A549 (cell line): ENCODE results near the gene SLC3A2. TPM values are rescaled to one million over a fixed set of nuclear protein-coding genes. Genes with fewer than 3 reads are reported as not detected.

Experiments
- ATAC-seq, 2 experiments: fragments of 200-7000 bp in 1 of 2; fragments of >200 bp in 1 of 2; cut with Nextera tagmentation in 1 of 2; cut with Tn5 transposase in 1 of 2; 3 replicates each; pipeline versions ENCODE4 v1.8.0 to v1.9.1; 2018 to 2020; ENCODE audit warnings: mild to moderate bottlenecking in 1 of 2, moderate library complexity in 1 of 2
- CTCF ChIA-PET: fragments of 300-600 bp; sonication (Branson Sonifier 250); formaldehyde crosslinking; extraction: SDS; loops from one replicate; lab custom pipeline; 2021; ENCODE audit warnings: antibody characterized with exemption, inconsistent platforms; lab: Yijun Ruan, JAX
- POLR2A ChIA-PET: fragments of 350-600 bp; formaldehyde crosslinking; extraction: SDS; loops from one replicate; lab custom pipeline; 2021; ENCODE audit warnings: antibody characterized with exemption, inconsistent platforms; lab: Yijun Ruan, JAX
- DNase-seq, 2 experiments: peaks; one replicate each; pipeline versions ENCODE4 v3.0.0 to v3.0.0-alpha.2; 2011 to 2016; ENCODE audit warnings: low read depth in 1 of 2, low spot score in 1 of 2
- FAIRE-seq: peaks from 2 replicates; lab custom pipeline; 2011; peaks lifted over from hg19 to GRCh38; lab: Jason Lieb, UNC
- H3K27ac ChIP-seq, 2 experiments: fragments of >200 bp; sonication (Bioruptor Twin); formaldehyde crosslinking; 3 replicates each; pipeline ENCODE4 v1.5.1; 2016 to 2017
- H3K4me1 ChIP-seq: fragments of >200 bp; sonication (Bioruptor Twin); formaldehyde crosslinking; 3 replicates; pipeline ENCODE4 v1.6.1; 2016
- H3K4me2 ChIP-seq: fragments of >200 bp; sonication (Bioruptor Twin); formaldehyde crosslinking; 3 replicates; pipeline ENCODE4 v1.6.1; 2016
- H3K4me3 ChIP-seq: fragments of >200 bp; sonication (Bioruptor Twin); formaldehyde crosslinking; 3 replicates; pipeline ENCODE4 v1.5.1; 2016
- H3K9me3 ChIP-seq: fragments of >200 bp; sonication (Bioruptor Twin); formaldehyde crosslinking; 3 replicates; pipeline ENCODE4 v1.6.1; 2016
- CBX2 ChIP-seq: fragments of 200-600 bp; sonication (generic); IDR thresholded peaks from 2 replicates; pipeline ENCODE4 v1.6.1; 2016; ENCODE audit warnings: low read depth, mild to moderate bottlenecking, borderline replicate concordance
- CEBPB ChIP-seq, 2 experiments: fragments of >200 bp in 1 of 2; sonication (Bioruptor Twin) in 1 of 2; formaldehyde crosslinking in 1 of 2; IDR thresholded peaks; 2 replicates each; pipeline ENCODE4 v1.6.1; 2012 to 2016
- CHD4 ChIP-seq: fragments of 200-600 bp; sonication (generic); IDR thresholded peaks from 2 replicates; pipeline ENCODE4 v1.6.1; 2016; ENCODE audit warnings: antibody characterized with exemption, mild to moderate bottlenecking, borderline replicate concordance
- CTCF ChIP-seq: fragments of >200 bp; sonication (Bioruptor Twin); formaldehyde crosslinking; IDR thresholded peaks from 3 replicates; pipeline ENCODE4 v1.5.1; 2016
- ELK1 ChIP-seq: fragments of 150-350 bp; IDR thresholded peaks from 2 replicates; pipeline ENCODE4 v1.6.1; 2014; ENCODE audit warnings: low read depth, mild to moderate bottlenecking, low read length
- ESRRA ChIP-seq: fragments of 150-350 bp; IDR thresholded peaks from 2 replicates; pipeline ENCODE4 v1.6.1; 2014; ENCODE audit warnings: mild to moderate bottlenecking, low read length, borderline replicate concordance
- FOSB ChIP-seq: fragments of 250-450 bp; sonication (Bioruptor Pico); IDR thresholded peaks from 2 replicates; pipeline ENCODE4 v1.5.0; 2020; ENCODE audit warnings: mild to moderate bottlenecking, moderate library complexity
- GATA3 ChIP-seq: IDR thresholded peaks from 2 replicates; pipeline ENCODE4 v1.6.1; 2012; ENCODE audit warnings: borderline replicate concordance
- HES2 ChIP-seq: fragments of >200 bp; sonication (Bioruptor Twin); formaldehyde crosslinking; IDR thresholded peaks from 2 replicates; pipeline ENCODE4 v1.6.1; 2016
- HOXA7 ChIP-seq: fragments of 250-450 bp; sonication (Bioruptor Pico); IDR thresholded peaks from 2 replicates; pipeline ENCODE4 v1.5.0; 2020; ENCODE audit warnings: mild to moderate bottlenecking, moderate library complexity
- HOXB13 ChIP-seq: fragments of 250-450 bp; sonication (Bioruptor Pico); IDR thresholded peaks from 2 replicates; pipeline ENCODE4 v1.5.0; 2020; ENCODE audit warnings: low read depth, mild to moderate bottlenecking, moderate library complexity
- JUN ChIP-seq, 2 experiments: fragments of >200 bp; sonication (Bioruptor Twin); formaldehyde crosslinking; IDR thresholded peaks; 2 replicates in 1 of 2; 3 replicates in 1 of 2; pipeline ENCODE4 v1.6.1; 2016 to 2017
- KDM1A ChIP-seq: fragments of 200-600 bp; sonication (generic); IDR thresholded peaks from 2 replicates; pipeline ENCODE4 v1.6.1; 2016; ENCODE audit warnings: low read depth, mild to moderate bottlenecking
- KDM5A ChIP-seq: fragments of 200-600 bp; sonication (generic); IDR thresholded peaks from 2 replicates; pipeline ENCODE4 v1.6.1; 2016; ENCODE audit warnings: antibody characterized with exemption, mild to moderate bottlenecking
- MAZ ChIP-seq: fragments of 150-350 bp; IDR thresholded peaks from 2 replicates; pipeline ENCODE4 v1.6.1; 2014; ENCODE audit warnings: antibody characterized with exemption, low read depth, low read length, borderline replicate concordance
- MYC ChIP-seq: IDR thresholded peaks from 2 replicates; pipeline ENCODE4 v1.6.1; 2012; ENCODE audit warnings: mild to moderate bottlenecking, inconsistent platforms, low read length, improper control_type of control experiment, borderline replicate concordance
- NFE2L2 ChIP-seq: fragments of 150-350 bp; conservative IDR thresholded peaks from 2 replicates; pipeline ENCODE4 v1.6.1; 2014; ENCODE audit warnings: low read length
- PHF8 ChIP-seq: fragments of 200-600 bp; sonication (generic); IDR thresholded peaks from 2 replicates; pipeline ENCODE4 v1.6.1; 2016; ENCODE audit warnings: low read depth, mild to moderate bottlenecking, antibody characterized with exemption, moderate library complexity, borderline replicate concordance
- RAD21 ChIP-seq, 2 experiments: fragments of >200 bp in 1 of 2; sonication (Bioruptor Twin) in 1 of 2; formaldehyde crosslinking in 1 of 2; IDR thresholded peaks in 1 of 2; conservative IDR thresholded peaks in 1 of 2; 2 replicates in 1 of 2; 3 replicates in 1 of 2; pipeline ENCODE4 v1.6.1; 2012 to 2018; ENCODE audit warnings: inconsistent platforms in 1 of 2
- RNF2 ChIP-seq: fragments of 200-600 bp; sonication (generic); IDR thresholded peaks from 2 replicates; pipeline ENCODE4 v1.6.1; 2016; ENCODE audit warnings: low read depth, mild to moderate bottlenecking, antibody characterized with exemption, moderate library complexity, borderline replicate concordance
- SMC3 ChIP-seq: fragments of >200 bp; sonication (Bioruptor Twin); formaldehyde crosslinking; IDR thresholded peaks from 3 replicates; pipeline ENCODE4 v1.6.1; 2018; ENCODE audit warnings: inconsistent platforms
- WGBS: methylation state at CpG from one replicate; pipeline ENCODE4 v1.1.6; 2017; ENCODE audit errors: missing lambda C conversion rate; 5-methylcytosine and 5-hydroxymethylcytosine counted together
- polyA plus RNA-seq, 4 experiments: library from polyadenylated mRNA; depleted of rRNA in 3 of 4; stranded (reverse); fragments of >200 nt; fragmentation: RNase III in 1 of 4; extraction: RNeasy Plus Mini Kit Qiagen cat#74134 plus additional on column Dnase treatment in 1 of 4; gene quantifications; 2 replicates in 3 of 4; 3 replicates in 1 of 4; pipeline ENCODE4 v1.2.3, GENCODE V29; 2011 to 2017

Gene SLC3A2
- polyA plus RNA-seq, 2 of the 4 experiments (the other 2 are of a cell fraction) = 1,007 to 1,064 TPM

GRCh38 chr11:62863687-62864335 is 16.9 kb upstream of the SLC3A2 start:
- TF ChIP-seq CTCF (no peak), HOXA7 (CRISPR knock-in tag) (no peak), JUN (IDR thresholded peaks at IDR 0.05) (no peak), SMC3 (no peak), MAZ (no peak), CBX2 (no peak), CHD4 (no peak), RNF2 (no peak), KDM1A (no peak)
- no peak overlapping the region for H3K4me3 ChIP-seq
- WGBS = 95% methylated on average over 4 of the region's 4 CpGs
- FAIRE-seq (no peak), ATAC-seq (peak in 1 of 2 experiments; percentile 22; a peak in 1 of 6 replicates), DNase-seq (no peak)
- H3K27ac ChIP-seq = no peak overlapping the region
- ChIA-PET POLR2A (interaction anchor here (1.1 kb wide), 1 partner anchor 17 kb away, joined by 3 read pairs; the partner anchor contains the start of gene SLC3A2), CTCF (interaction anchor here (0.7 to 7.9 kb wide), 15 partner anchors 8 to 1341 kb away, joined by 3 to 49 read pairs (median 5); partner anchors contain the start of genes SLC3A2 and TMEM179B)
- no peaks in the 10 kb centered on the region for H3K9me3 ChIP-seq
- H3K4me2 ChIP-seq = no peak overlapping the region
- peaks cover 17% of the 10 kb centered on the region for H3K4me1 ChIP-seq

GRCh38 chr11:62865635-62866034 is 15.1 kb upstream of the SLC3A2 start:
- Histone ChIP-seq H3K4me2 (no peak overlapping the region), H3K4me3 (no peak overlapping the region), H3K27ac (no peak overlapping the region)
- DNase-seq = no peak
- no peak for ATAC-seq
- CTCF ChIA-PET = interaction anchor here (1.4 to 7.9 kb wide), 3 partner anchors 11 to 138 kb away, joined by 3 to 49 read pairs (median 32); partner anchors contain the start of genes HNRNPUL2 and TMEM179B
- TF ChIP-seq PHF8 (no peak), ESRRA (no peak), RAD21 (conservative IDR thresholded peaks at IDR 0.05 in 1 of 2, IDR thresholded peaks at IDR 0.05 in 1 of 2) (no peak), SMC3 (no peak)
- TF ChIP-seq, all 56 proteins: peak for 0
- POLR2A ChIA-PET = interaction anchor here (0.6 to 2.0 kb wide), 7 partner anchors 10 to 806 kb away, joined by 3 to 18 read pairs (median 5); partner anchors contain the start of genes C11orf98, CSKMT, SLC3A2 and TMEM179B
- WGBS = 95% methylated on average over 6 of the region's 6 CpGs
- Histone ChIP-seq H3K9me3 (no peaks in the 10 kb centered on the region), H3K4me1 (peaks cover 9% of the 10 kb centered on the region)
- no peak for FAIRE-seq

GRCh38 chr11:62874851-62875250 is 5.8 kb upstream of the SLC3A2 start:
- no peak for ATAC-seq
- no peaks in the 10 kb centered on the region for H3K9me3 ChIP-seq
- CTCF ChIA-PET = interaction anchor here (1.3 to 4.7 kb wide), 3 partner anchors 11 to 88 kb away, joined by 3 to 49 read pairs (median 8); partner anchors contain the start of gene TMEM179B
- POLR2A ChIA-PET = interaction anchor here (1.0 to 1.7 kb wide), 2 partner anchors 20 to 34 kb away, joined by 3 to 4 read pairs; no protein-coding TSS in a partner anchor
- H3K27ac ChIP-seq = no peak overlapping the region
- no peak overlapping the region for H3K4me2 ChIP-seq
- WGBS = 93% methylated on average over 7 of the region's 7 CpGs
- FAIRE-seq = no peak
- TF ChIP-seq HOXB13 (CRISPR knock-in tag) (no peak), MYC (no peak), FOSB (CRISPR knock-in tag) (no peak), GATA3 (no peak), CEBPB (IDR thresholded peaks at IDR 0.05) (no peak), KDM1A (no peak), HES2 (no peak), ELK1 (no peak), KDM5A (no peak), ESRRA (no peak), MAZ (no peak), CHD4 (no peak), NFE2L2 (no peak)
- no peak overlapping the region for H3K4me3 ChIP-seq
- H3K4me1 ChIP-seq = peaks cover 8% of the 10 kb centered on the region
- no peak for DNase-seq
